ENCODE results near the gene USE1. TPM values are rescaled to one million over a fixed set of nuclear protein-coding genes. Genes with fewer than 3 reads are reported as not detected.

Gene USE1
- polyA plus RNA-seq, 1 experiment: 21.1 TPM

- H3K27me3 ChIP-seq (ENCODE audit: control insufficient read depth, insufficient read depth, low read length): no peaks in the 10 kb centered on the region
- POLR2A ChIA-PET: interaction anchor here (0.9 to 3.1 kb wide), 3 partner anchors 9 to 21 kb away, joined by 3 to 14 read pairs (median 3); partner anchors contain the start of genes OCEL1 and USE1
- H3K9me3 ChIP-seq (ENCODE audit: control insufficient read depth, insufficient read depth, low read length): no peaks in the 10 kb centered on the region; the same call in 1 of the 2 replicates
- no peak for TF ChIP-seq CTCF (IDR thresholded peaks at IDR 0.05; ENCODE audit: low read depth, low read length)
- no peak for DNase-seq (ENCODE audit: low read depth, low spot score)
- H3K27ac ChIP-seq (ENCODE audit: low read depth, low read length): peak overlapping the region; percentile 47
- CTCF ChIA-PET: interaction anchor here (0.5 to 1.0 kb wide), 4 partner anchors 18 to 709 kb away, joined by 3 to 4 read pairs (median 3); no protein-coding TSS in a partner anchor
- peak overlapping the region; percentile 63 for H3K4me3 ChIP-seq (ENCODE audit: low read depth, low read length)
These were observed 21.0 kb downstream of the USE1 start for GRCh38 chr19:17235971-17236777.

- CTCF ChIA-PET: interaction anchor here (0.9 to 1.0 kb wide), 2 partner anchors 17 to 45 kb away, joined by 3 to 4 read pairs; no protein-coding TSS in a partner anchor
These were observed 21.8 kb downstream of the USE1 start for GRCh38 chr19:17236811-17237543.

GRCh38 chr19:17237747-17238706 is 22.9 kb downstream of the USE1 start:
- TF ChIP-seq CTCF (IDR thresholded peaks at IDR 0.05; ENCODE audit: low read depth, low read length): no peak
- no peaks in the 10 kb centered on the region; the same call in 1 of the 2 replicates for H3K9me3 ChIP-seq (ENCODE audit: control insufficient read depth, insufficient read depth, low read length)
- H3K4me3 ChIP-seq (ENCODE audit: low read depth, low read length): no peak overlapping the region
- CTCF ChIA-PET: no interaction called here
- H3K27ac ChIP-seq (ENCODE audit: low read depth, low read length): no peak overlapping the region
- POLR2A ChIA-PET: no interaction called here
- H3K27me3 ChIP-seq (ENCODE audit: control insufficient read depth, insufficient read depth, low read length): no peaks in the 10 kb centered on the region
- DNase-seq (ENCODE audit: low read depth, low spot score): no peak

More at GRCh38 chr19:17236811-17237543, 21.8 kb downstream of the USE1 start:
- Histone ChIP-seq H3K27me3 (ENCODE audit: control insufficient read depth, insufficient read depth, low read length) (no peaks in the 10 kb centered on the region), H3K27ac (ENCODE audit: low read depth, low read length) (peak overlapping the region; percentile 47), H3K4me3 (ENCODE audit: low read depth, low read length) (no peak overlapping the region), H3K9me3 (ENCODE audit: control insufficient read depth, insufficient read depth, low read length) (no peaks in the 10 kb centered on the region; the same call in 1 of the 2 replicates)
- POLR2A ChIA-PET: interaction anchor here (3.1 kb wide), 1 partner anchor 10 kb away, joined by 14 read pairs; the partner anchor contains the start of gene OCEL1
- TF ChIP-seq CTCF (IDR thresholded peaks at IDR 0.05; ENCODE audit: low read depth, low read length): no peak
- no peak for DNase-seq (ENCODE audit: low read depth, low spot score)

- CTCF ChIA-PET: no interaction called here
These were observed 25.1 kb downstream of the USE1 start for GRCh38 chr19:17240062-17240752.

More at GRCh38 chr19:17240062-17240752, 25.1 kb downstream of the USE1 start:
- Histone ChIP-seq H3K27ac (ENCODE audit: low read depth, low read length) (no peak overlapping the region), H3K9me3 (ENCODE audit: control insufficient read depth, insufficient read depth, low read length) (no peaks in the 10 kb centered on the region; the same call in 1 of the 2 replicates), H3K4me3 (ENCODE audit: low read depth, low read length) (no peak overlapping the region), H3K27me3 (ENCODE audit: control insufficient read depth, insufficient read depth, low read length) (no peaks in the 10 kb centered on the region)
- no peak for TF ChIP-seq CTCF (IDR thresholded peaks at IDR 0.05; ENCODE audit: low read depth, low read length)
- DNase-seq (ENCODE audit: low read depth, low spot score): no peak
- POLR2A ChIA-PET: interaction anchor here (0.6 kb wide), 1 partner anchor 138 kb away, joined by 4 read pairs; no protein-coding TSS in a partner anchor

Measured in AG04450 (cell line).